Effector memory CD4-positive, alpha-beta T cell (primary cell): ENCODE measurements around the gene LITAF.

Experiments used
- DNase-seq, 3 donors: peaks; one replicate each; pipeline ENCODE4 v3.0.0-alpha.2; 2020
- H3K27ac ChIP-seq: 2 replicates; pipeline ENCODE4 v1.7.0; 2013; ENCODE audit warnings: mild to moderate bottlenecking, low read length, moderate library complexity; ENCODE audit not compliant: insufficient read depth, poor library complexity, severe bottlenecking
- H3K27me3 ChIP-seq: replicated peaks from 2 replicates; pipeline ENCODE4 v1.7.0; 2013; ENCODE audit warnings: mild to moderate bottlenecking, low read length; ENCODE audit not compliant: insufficient read depth, control insufficient read depth, poor library complexity, severe bottlenecking
- H3K36me3 ChIP-seq: 2 replicates; pipeline ENCODE4 v1.7.0; 2013; ENCODE audit warnings: mild to moderate bottlenecking, low read length, moderate library complexity; ENCODE audit not compliant: control insufficient read depth, insufficient read depth
- H3K4me1 ChIP-seq: 2 replicates; pipeline ENCODE4 v1.7.0; 2013; ENCODE audit warnings: low read length, mild to moderate bottlenecking; ENCODE audit not compliant: control insufficient read depth, insufficient read depth, poor library complexity, severe bottlenecking
- H3K4me3 ChIP-seq: 2 replicates; pipeline ENCODE4 v1.7.0; 2013; ENCODE audit warnings: low read length, low read depth, mild to moderate bottlenecking; ENCODE audit not compliant: insufficient read depth, poor library complexity, severe bottlenecking
- H3K9me3 ChIP-seq: 2 replicates; pipeline ENCODE4 v1.7.0; 2013; ENCODE audit warnings: mild to moderate bottlenecking, low read length, moderate library complexity; ENCODE audit not compliant: control insufficient read depth

LITAF gene

GRCh38 chr16:11621920-11622651 lies 35.4 kb upstream of the LITAF start:
- Histone ChIP-seq H3K27ac (peak overlapping the region; percentile 55), H3K9me3 (no peaks in the 10 kb centered on the region), H3K27me3 (no peaks in the 10 kb centered on the region), H3K4me1 (peaks cover 55% of the 10 kb centered on the region), H3K36me3 (no peaks in the 10 kb centered on the region), H3K4me3 (peak overlapping the region; percentile 51)
- DNase-seq: peak in 1 of 3 donors; percentile 16

GRCh38 chr16:11621539-11621919 lies 34.8 kb upstream of the LITAF start:
- DNase-seq: no peak
- Histone ChIP-seq H3K36me3 (no peaks in the 10 kb centered on the region), H3K4me1 (peaks cover 55% of the 10 kb centered on the region), H3K27ac (peak overlapping the region; percentile 55), H3K27me3 (no peaks in the 10 kb centered on the region), H3K4me3 (peak overlapping the region; percentile 51), H3K9me3 (no peaks in the 10 kb centered on the region)

- H3K9me3 ChIP-seq: no peaks in the 10 kb centered on the region
- H3K27ac ChIP-seq: no peak overlapping the region
- DNase-seq: no peak
- H3K4me1 ChIP-seq: peaks cover 55% of the 10 kb centered on the region
- H3K36me3 ChIP-seq: no peaks in the 10 kb centered on the region
- no peaks in the 10 kb centered on the region for H3K27me3 ChIP-seq
- peak overlapping the region; percentile 15 for H3K4me3 ChIP-seq
These were observed 33.7 kb upstream of the LITAF start for GRCh38 chr16:11620243-11621003.

- DNase-seq: peak in 2 of 3 donors; percentile 11
- H3K4me3 ChIP-seq: no peak overlapping the region
- no peaks in the 10 kb centered on the region for H3K27me3 ChIP-seq
- peaks cover 49% of the 10 kb centered on the region for H3K4me1 ChIP-seq
- H3K9me3 ChIP-seq: no peaks in the 10 kb centered on the region
- H3K36me3 ChIP-seq: no peaks in the 10 kb centered on the region
- H3K27ac ChIP-seq: peak overlapping the region; percentile 44
These were observed 32.7 kb upstream of the LITAF start for GRCh38 chr16:11619327-11619851.

GRCh38 chr16:11618107-11618717 lies 31.5 kb upstream of the LITAF start:
- H3K36me3 ChIP-seq: no peaks in the 10 kb centered on the region
- no peaks in the 10 kb centered on the region for H3K9me3 ChIP-seq
- H3K4me3 ChIP-seq: no peak overlapping the region
- peaks cover 41% of the 10 kb centered on the region for H3K4me1 ChIP-seq
- H3K27me3 ChIP-seq: no peaks in the 10 kb centered on the region
- no peak for DNase-seq
- H3K27ac ChIP-seq: no peak overlapping the region

GRCh38 chr16:11615748-11616447 lies 29.2 kb upstream of the LITAF start:
- Histone ChIP-seq H3K27me3 (no peaks in the 10 kb centered on the region), H3K9me3 (no peaks in the 10 kb centered on the region), H3K4me1 (peaks cover 24% of the 10 kb centered on the region), H3K27ac (no peak overlapping the region), H3K36me3 (no peaks in the 10 kb centered on the region), H3K4me3 (no peak overlapping the region)
- no peak for DNase-seq

- DNase-seq: no peak
- no peak overlapping the region for H3K27ac ChIP-seq
- H3K4me1 ChIP-seq: peaks cover 14% of the 10 kb centered on the region
- H3K27me3 ChIP-seq: no peaks in the 10 kb centered on the region
- H3K9me3 ChIP-seq: no peaks in the 10 kb centered on the region
- no peak overlapping the region for H3K4me3 ChIP-seq
- H3K36me3 ChIP-seq: no peaks in the 10 kb centered on the region
These were observed 28.0 kb upstream of the LITAF start for GRCh38 chr16:11614587-11615175.

GRCh38 chr16:11613381-11614303 lies 26.9 kb upstream of the LITAF start:
- Histone ChIP-seq H3K27ac (no peak overlapping the region), H3K36me3 (no peaks in the 10 kb centered on the region), H3K4me1 (peaks cover 8% of the 10 kb centered on the region), H3K9me3 (no peaks in the 10 kb centered on the region), H3K27me3 (no peaks in the 10 kb centered on the region), H3K4me3 (no peak overlapping the region)
- DNase-seq: no peak

- Histone ChIP-seq H3K36me3 (no peaks in the 10 kb centered on the region), H3K27me3 (no peaks in the 10 kb centered on the region), H3K27ac (no peak overlapping the region), H3K9me3 (no peaks in the 10 kb centered on the region), H3K4me1 (no peaks in the 10 kb centered on the region), H3K4me3 (no peak overlapping the region)
- no peak for DNase-seq
These were observed 25.9 kb upstream of the LITAF start for GRCh38 chr16:11612665-11613025.
